GM18951 (cell line): ENCODE results near the gene C6orf118.

ENCODE experiments used
- POLR2A ChIP-seq: IDR thresholded peaks from 4 replicates; pipeline ENCODE4 v1.6.1; 2011; ENCODE audit warnings: mild to moderate bottlenecking; ENCODE audit not compliant: insufficient read length, insufficient read depth; ENCODE audit errors: extremely low read depth
- in situ Hi-C: fragments of 300-500 bp; cut with MboI; formaldehyde crosslinking; loops from one replicate; pipeline ENCODE4 v1.12.0; 2022; ENCODE audit warnings: low sequenced_read_pairs, mixed read lengths, inconsistent platforms; ENCODE audit not compliant: unreplicated experiment

C6orf118 gene

GRCh38 chr6:165308926-165309731, at the start of gene C6orf118:
Gene C6orf118, minus strand, starts transcription at chr6:165309605. Its CDS starts 19 bp downstream, at chr6:165309586.
- no peak for TF ChIP-seq POLR2A

GRCh38 chr6:165345700-165346099, 36.3 kb upstream of the C6orf118 start:
- TF ChIP-seq POLR2A, result no peak
- in situ Hi-C loops, result no loop called here

More at GRCh38 chr6:165308926-165309731, at the start of gene C6orf118:
- in situ Hi-C loops, result no loop called here

- TF ChIP-seq POLR2A, result no peak
- in situ Hi-C loops, result no loop called here
Measured at GRCh38 chr6:165340532-165340931, 31.1 kb upstream of the C6orf118 start.

- no peak for TF ChIP-seq POLR2A
- in situ Hi-C loops, result no loop called here
Measured at GRCh38 chr6:165325609-165326008, 16.2 kb upstream of the C6orf118 start.

- no peak for TF ChIP-seq POLR2A
- in situ Hi-C loops, result no loop called here
Measured at GRCh38 chr6:165321555-165322145, 12.2 kb upstream of the C6orf118 start.

GRCh38 chr6:165321150-165321549, 11.7 kb upstream of the C6orf118 start:
- TF ChIP-seq POLR2A, result no peak
- in situ Hi-C loops, result no loop called here

- TF ChIP-seq POLR2A, result no peak
- in situ Hi-C loops, result no loop called here
Measured at GRCh38 chr6:165317723-165318122, 8.3 kb upstream of the C6orf118 start.

GRCh38 chr6:165306955-165307354, 2.5 kb downstream of the C6orf118 start:
- in situ Hi-C loops, result no loop called here
- no peak for TF ChIP-seq POLR2A

- no peak for TF ChIP-seq POLR2A
Measured at GRCh38 chr6:165301372-165302246, 7.8 kb downstream of the C6orf118 start.

GRCh38 chr6:165300422-165300936, 8.9 kb downstream of the C6orf118 start:
- in situ Hi-C loops, result no loop called here
- TF ChIP-seq POLR2A, result no peak

More at GRCh38 chr6:165301372-165302246, 7.8 kb downstream of the C6orf118 start:
- in situ Hi-C loops, result no loop called here

- in situ Hi-C loops, result no loop called here
- TF ChIP-seq POLR2A, result no peak
Measured at GRCh38 chr6:165298875-165299274, 10.5 kb downstream of the C6orf118 start.

- in situ Hi-C loops, result no loop called here
- TF ChIP-seq POLR2A, result no peak
Measured at GRCh38 chr6:165298402-165298801, 11.0 kb downstream of the C6orf118 start.

GRCh38 chr6:165292657-165293056, 16.7 kb downstream of the C6orf118 start:
- in situ Hi-C loops, result no loop called here
- no peak for TF ChIP-seq POLR2A
